Measurements from ENCODE around the gene RNF10.

GRCh38 chr12:120557589-120557988 is 23.4 kb downstream of the RNF10 start:
- no peak for TF ChIP-seq CTCF (IDR thresholded peaks at IDR 0.05; ENCODE audit: insufficient read depth, low read length)
- no peak for TF ChIP-seq POLR2AphosphoS5 (IDR thresholded peaks at IDR 0.05; ENCODE audit: low read depth)
- TF ChIP-seq SPI1 (IDR thresholded peaks at IDR 0.05; ENCODE audit: borderline replicate concordance, low read depth): no peak
- TF ChIP-seq GABPA (IDR thresholded peaks at IDR 0.05; ENCODE audit: low read depth): no peak

All from HL-60 (cell line).